CD4-positive, alpha-beta T cell treated with Interferon alpha-2 for 1 hour (primary cell): Measurements from ENCODE around the gene DDX39A.
"Not testable (repeated sequence)": the region's sequence is repeated elsewhere in the genome, so short reads cannot be mapped to it uniquely, and the experiment has no call there.

Experiments used
- DNase-seq, 2 donors: peaks; one replicate each; pipeline ENCODE4 v3.0.0-alpha.2; 2020 to 2022

DDX39A gene

GRCh38 chr19:14419106-14419813, at the start of gene DDX39A:
Gene DDX39A, minus strand, starts transcription at chr19:14419341. Its CDS starts 6,121 bp downstream, at chr19:14413220.
- DNase-seq: peak; percentile 99

DNA sequence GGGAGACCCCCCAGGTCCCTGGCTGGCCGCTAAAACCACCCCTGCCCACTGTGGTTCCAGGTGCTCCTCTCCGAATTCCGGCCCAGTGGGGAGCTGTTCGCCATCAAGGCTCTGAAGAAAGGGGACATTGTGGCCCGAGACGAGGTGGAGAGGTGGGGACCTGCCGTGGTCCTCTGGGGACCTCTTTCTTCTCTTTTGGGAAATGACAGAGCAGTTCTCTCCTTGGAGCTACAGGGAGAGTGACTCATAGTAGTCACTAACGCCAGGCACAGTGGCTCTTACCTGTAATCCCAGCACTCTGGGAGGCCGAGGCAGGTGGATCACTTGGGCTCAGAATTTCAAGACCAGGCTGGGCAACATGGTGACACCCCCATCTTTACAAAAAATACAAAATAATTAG, 48.7 kb upstream of the DDX39A start:
- DNase-seq: no peak

DNA sequence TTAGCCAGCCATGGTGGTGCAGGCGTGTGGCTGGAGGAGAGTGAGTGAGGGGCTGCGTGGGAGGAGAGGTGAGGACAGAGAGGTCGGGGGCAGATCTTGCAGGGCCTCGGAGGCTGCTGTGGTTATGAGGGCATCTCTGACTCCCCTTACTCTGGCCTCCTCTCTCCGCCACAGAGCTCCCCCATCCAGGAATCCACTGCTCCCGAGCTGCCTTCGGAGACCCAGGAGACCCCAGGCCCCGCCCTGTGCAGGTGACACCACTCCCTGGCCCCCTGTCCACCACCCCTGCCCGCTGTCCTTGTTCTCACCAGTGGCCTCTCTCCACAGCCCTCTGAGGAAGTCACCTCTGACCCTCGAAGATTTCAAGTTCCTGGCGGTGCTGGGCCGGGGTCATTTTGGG, 48.2 kb upstream of the DDX39A start:
- DNase-seq: no peak

DNA sequence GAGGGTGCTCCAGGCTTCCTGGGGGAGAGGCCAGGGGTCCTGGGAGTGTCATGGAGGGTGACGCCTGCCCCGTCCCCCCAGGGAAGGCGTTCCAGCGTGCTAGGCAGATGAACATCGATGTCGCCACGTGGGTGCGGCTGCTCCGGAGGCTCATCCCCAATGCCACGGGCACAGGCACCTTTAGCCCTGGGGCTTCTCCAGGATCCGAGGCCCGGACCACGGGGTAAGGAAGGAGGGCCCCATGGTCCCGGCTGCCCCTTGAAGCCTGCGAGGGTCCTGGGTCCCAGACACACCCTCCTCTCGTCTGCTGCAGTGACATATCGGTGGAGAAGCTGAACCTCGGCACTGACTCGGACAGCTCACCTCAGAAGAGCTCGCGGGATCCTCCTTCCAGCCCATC, 44.6 kb upstream of the DDX39A start:
- no peak for DNase-seq

- DNase-seq: not testable (repeated sequence)
Observed at GRCh38 chr19:14462401-14462800, 43.3 kb upstream of the DDX39A start.

DNA sequence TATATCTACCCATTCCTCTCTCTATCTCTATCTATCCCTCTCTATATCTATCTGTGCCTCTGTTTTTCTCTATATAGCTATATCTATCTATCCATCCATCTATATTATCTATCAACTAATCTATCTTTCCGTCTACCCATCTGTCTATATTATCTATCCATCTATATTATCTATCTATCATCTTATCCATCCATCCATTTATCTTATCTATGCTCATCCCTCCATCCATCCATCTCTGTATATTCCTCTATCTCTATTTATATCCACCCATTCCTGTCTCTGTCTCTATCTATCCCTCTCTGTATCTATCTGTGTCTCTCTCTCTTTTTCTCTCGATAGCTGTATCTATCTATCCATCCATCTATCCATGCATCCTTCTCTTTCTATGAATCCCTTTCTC, 41.8 kb upstream of the DDX39A start:
- DNase-seq: no peak

DNA sequence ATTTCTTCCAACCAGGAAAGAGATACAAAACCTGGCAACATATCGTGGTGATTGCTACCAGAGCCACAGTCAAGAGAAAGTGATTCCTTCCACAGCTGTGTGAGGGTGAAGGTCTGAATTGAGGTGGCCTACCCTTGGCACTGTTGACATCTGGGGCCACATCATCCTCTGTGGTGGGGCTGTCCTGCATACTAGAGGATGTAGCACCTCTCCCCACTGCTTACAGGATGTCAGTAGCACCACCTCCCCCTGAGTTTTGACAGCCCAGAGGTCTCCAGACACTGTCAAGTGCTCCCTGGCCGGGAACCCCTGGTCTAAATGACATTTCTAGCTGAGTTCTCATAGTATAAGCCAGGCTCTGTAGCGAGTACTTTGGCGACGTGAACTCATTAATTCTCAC, 40.6 kb upstream of the DDX39A start:
- peak; percentile 53 to 63 for DNase-seq

DNA sequence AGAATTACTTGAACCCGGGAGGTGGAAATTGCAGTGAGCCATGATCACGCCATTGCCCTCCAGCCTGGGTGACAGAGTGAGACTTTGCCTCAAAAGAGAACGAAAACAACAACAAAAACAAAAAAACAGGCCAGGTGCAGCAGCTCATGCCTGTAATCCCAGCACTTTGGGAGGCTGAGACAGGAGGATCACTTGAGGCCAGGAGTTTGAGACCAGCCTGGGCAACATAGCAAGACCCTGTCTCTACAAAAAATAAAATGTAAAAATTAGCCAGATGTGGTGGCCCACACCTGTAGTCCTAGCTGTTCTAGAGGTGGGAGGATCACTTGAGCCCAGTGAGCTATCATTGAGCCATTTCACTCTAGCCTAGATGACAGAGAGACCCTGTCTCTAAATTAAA, 33.2 kb upstream of the DDX39A start:
- DNase-seq: not testable (repeated sequence)

DNA sequence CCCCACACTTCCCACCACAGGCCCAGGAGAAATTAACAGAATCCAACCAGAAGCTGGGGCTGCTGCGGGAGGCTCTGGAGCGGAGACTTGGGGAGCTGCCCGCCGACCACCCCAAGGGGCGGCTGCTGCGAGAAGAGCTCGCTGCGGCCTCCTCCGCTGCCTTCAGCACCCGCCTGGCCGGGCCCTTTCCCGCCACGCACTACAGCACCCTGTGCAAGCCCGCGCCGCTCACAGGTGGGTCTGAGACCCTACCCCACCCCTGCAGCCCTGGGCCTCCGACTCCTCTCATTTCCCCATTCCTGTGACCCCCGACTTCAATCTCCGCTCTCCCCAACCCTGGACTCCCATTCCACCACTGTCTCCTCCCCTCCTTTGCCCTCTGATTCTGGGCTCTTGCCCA, 31.7 kb upstream of the DDX39A start:
- DNase-seq: no peak

DNA sequence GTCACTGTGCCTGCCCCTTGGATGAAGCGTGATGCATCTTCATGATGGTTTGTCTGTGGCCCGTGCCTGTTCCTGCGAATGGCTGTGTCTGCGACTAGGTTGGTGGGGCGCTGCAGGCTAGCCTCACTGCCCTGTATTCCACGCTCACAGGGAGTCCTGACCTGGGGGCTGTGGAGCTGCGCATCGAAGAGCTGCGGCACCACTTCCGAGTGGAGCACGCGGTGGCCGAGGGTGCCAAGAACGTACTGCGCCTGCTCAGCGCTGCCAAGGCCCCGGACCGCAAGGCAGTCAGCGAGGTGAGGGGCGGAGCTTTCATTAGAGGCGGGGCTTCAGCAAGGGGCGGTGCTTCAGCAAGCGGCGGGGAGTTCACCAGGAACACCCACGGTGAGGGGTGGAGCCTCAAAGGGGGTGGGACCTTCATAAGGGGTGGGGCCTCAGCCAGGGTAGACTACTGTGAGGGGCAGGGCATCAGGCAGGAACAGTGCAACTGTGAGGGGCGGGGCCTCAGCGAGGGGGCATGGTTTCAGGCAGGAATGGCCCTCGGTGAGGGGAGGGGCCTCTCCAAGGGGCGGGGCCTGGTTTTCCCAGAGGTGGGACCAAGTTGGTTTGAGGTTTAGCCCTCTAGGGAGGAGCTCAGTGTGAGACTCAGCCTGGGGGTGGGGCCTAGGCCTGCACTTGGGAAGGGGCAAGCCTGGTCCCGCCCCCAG, 31.2 kb upstream of the DDX39A start:
- DNase-seq: peak; percentile 79

GRCh38 chr19:14449321-14449720, 30.2 kb upstream of the DDX39A start:
- DNase-seq: no peak

GRCh38 chr19:14446336-14447036, 27.3 kb upstream of the DDX39A start:
- DNase-seq: no peak

DNA sequence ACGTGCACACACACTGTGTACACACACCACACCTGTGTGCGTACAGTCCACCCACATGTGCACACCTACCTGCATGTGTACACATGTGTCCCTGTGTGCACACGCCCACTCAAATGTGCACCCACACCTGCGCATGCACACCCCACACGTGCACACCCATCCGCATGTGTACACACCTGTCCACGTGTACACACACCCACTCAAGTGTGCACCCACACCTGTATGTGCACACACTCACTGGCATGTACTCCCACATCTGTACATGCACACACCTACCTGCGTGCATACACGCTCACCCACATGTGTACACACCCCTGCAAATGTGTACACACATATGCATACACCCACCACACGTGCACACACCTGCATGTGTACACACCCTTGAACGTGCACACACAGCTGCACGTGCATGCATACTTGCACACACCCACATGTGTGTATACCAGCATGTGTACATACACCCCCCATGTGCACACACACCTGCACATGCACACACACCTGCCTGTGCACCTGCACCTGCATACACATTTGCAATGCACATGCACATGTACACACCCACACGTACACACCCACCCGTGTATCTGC, 24.6 kb upstream of the DDX39A start:
- no peak for DNase-seq

- no peak for DNase-seq
Observed at GRCh38 chr19:14442891-14443631, 23.9 kb upstream of the DDX39A start.

- no peak for DNase-seq
Observed at GRCh38 chr19:14441041-14441938, 22.1 kb upstream of the DDX39A start.

- peak; percentile 78 to 80 for DNase-seq
Observed at GRCh38 chr19:14440049-14440448, 20.9 kb upstream of the DDX39A start.

DNA sequence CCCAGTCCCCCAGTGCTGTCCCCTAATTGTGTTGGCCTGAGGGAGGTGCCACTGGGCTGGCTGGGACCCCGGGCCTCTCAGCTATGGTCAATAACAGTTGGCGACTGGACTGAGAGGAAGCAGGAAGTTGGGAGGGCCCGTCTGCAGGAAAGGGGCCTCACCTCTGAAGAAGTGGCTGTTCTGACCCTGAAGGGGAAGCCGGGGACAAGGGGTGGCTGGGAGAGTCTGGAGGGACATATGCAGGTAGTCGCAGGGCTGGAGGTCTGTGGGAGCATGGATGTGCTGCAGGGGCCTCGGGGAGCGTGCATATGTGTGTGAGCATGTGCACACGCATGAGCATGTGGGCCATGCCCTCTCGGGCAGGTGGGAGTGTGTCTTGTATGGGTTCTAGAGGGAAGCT, 19.9 kb upstream of the DDX39A start:
- no peak for DNase-seq

DNA sequence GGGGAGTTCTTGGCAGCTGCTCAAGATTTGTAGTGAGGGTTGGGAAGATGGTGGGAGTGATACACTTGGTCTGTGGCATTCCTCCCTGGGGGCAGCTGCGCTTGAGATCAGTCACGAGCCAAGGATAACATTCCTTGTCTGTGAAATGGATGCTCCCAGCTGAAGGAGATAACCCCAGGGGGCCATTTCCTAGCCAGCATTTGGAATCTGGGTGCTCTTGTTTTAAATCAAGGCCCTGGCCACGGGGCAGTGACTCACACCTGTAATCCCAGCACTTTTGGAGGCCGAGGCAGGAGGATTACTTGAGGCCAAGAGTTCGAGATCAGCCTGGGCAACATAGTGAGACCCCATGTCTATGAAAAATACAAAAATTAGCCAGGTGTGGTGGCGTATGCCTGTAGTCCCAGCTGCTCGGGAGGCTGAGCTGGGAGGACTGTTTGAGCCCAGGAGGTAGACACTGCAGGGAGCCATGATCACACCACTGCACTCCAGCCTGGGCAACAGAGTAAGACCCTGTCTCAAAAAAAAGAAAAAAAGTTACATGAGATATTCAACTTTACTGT, 18.5 kb upstream of the DDX39A start:
- DNase-seq: no peak

DNA sequence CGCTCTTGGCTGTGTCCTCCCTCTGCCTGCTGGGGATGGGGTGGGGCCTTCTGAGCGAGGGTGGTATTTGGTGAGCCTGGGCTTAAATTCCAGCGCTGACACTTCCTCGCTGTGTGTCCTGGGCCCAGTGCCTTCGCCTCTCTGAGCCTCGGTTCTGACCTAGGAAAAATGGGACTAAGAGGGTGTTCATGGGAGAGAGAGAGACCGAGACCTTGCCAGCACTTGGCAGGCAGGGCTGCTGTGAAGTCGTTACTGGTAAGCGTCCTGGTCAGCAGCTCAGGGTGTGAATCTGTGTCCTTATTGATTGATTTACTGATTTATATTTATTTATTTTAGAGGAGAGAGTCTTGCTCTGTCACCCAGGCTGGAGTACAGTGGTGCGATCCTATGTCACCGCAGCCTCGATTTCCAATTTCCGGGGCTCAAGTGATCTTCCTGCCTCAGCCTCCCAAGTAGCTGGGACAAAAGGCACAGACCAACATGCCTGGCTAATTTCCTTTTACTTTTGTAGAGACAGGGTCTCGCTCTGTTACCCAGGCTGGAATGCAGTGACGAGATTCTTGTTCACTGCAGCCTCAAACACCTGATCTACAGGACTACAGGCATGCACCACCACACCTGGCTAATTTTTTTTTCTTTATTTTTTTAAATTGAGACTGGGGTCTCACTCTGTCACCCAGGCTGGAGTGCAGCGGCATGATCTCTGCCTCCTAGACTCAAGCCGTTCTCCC, 16.3 kb upstream of the DDX39A start:
- no peak for DNase-seq

DNA sequence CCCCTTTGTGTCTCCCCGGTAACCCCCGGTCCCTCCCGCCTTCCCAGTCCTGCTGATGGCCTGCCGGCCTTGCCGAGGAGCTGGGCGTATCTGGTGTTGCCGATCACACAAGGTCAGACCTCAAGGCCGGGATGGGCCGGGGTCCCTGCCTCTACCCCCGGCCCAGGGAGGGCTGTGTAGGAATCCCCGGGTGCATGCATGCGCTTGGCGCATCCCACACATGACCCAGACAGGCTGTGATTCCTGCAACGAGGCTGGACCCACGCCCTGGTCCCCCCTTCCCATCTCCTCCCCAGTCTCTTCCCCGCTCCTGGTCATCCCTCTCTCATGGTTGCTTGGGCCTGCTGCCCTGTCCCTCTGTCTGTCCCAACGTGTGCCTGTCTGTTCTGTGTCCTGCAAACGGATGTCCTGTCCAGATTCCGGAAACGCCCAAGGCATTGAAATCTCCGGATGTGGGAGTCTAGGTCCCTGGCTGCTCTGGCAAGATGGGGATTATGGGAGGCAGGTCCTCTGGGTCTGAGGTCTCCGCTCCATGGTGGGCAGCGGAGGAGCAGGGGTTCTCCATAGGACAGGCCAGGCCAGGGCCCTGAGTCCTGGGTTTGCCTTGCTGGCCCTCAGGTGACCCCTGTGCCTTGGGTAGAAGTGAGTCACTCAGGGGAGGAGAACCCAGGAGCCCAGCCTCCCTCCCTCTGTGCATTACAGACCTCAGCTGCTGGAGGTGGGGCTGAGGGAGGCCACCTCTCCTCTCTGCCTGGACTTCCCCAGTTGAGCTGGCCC, 15.6 kb upstream of the DDX39A start:
- DNase-seq: peak; percentile 48 to 65
